T-helper 2 cell treated with Interferon-gamma antibody and Interleukin-4, amounts not matched to agents 5 μg/mL and 100 μg/mL, for 36 hours (primary cell): ENCODE data around the gene RAD51B.
"Not testable (repeated sequence)": the region's sequence is repeated elsewhere in the genome, so short reads cannot be mapped to it uniquely, and the experiment has no call there.

Experiments
- DNase-seq: peaks from one replicate; pipeline ENCODE4 v3.0.0; 2021; ENCODE audit warnings: low spot score
- H3K27ac Mint-ChIP-seq: one replicate; pipeline ENCODE4 v1.8.0; 2021; ENCODE audit warnings: mild to moderate bottlenecking, mixed read lengths
- H3K27me3 Mint-ChIP-seq: one replicate; pipeline ENCODE4 v1.8.0; 2021; ENCODE audit warnings: low read depth, mixed read lengths
- H3K36me3 Mint-ChIP-seq: one replicate; pipeline ENCODE4 v1.8.0; 2021; ENCODE audit warnings: low read depth, mixed read lengths
- H3K4me1 Mint-ChIP-seq: one replicate; pipeline ENCODE4 v1.8.0; 2021; ENCODE audit warnings: low read depth, mixed read lengths
- H3K4me3 Mint-ChIP-seq: one replicate; pipeline ENCODE4 v1.8.0; 2022; ENCODE audit warnings: mild to moderate bottlenecking, moderate library complexity, mixed read lengths
- H3K9me3 Mint-ChIP-seq: one replicate; pipeline ENCODE4 v1.8.0; 2021; ENCODE audit warnings: mixed read lengths

RAD51B gene

DNA sequence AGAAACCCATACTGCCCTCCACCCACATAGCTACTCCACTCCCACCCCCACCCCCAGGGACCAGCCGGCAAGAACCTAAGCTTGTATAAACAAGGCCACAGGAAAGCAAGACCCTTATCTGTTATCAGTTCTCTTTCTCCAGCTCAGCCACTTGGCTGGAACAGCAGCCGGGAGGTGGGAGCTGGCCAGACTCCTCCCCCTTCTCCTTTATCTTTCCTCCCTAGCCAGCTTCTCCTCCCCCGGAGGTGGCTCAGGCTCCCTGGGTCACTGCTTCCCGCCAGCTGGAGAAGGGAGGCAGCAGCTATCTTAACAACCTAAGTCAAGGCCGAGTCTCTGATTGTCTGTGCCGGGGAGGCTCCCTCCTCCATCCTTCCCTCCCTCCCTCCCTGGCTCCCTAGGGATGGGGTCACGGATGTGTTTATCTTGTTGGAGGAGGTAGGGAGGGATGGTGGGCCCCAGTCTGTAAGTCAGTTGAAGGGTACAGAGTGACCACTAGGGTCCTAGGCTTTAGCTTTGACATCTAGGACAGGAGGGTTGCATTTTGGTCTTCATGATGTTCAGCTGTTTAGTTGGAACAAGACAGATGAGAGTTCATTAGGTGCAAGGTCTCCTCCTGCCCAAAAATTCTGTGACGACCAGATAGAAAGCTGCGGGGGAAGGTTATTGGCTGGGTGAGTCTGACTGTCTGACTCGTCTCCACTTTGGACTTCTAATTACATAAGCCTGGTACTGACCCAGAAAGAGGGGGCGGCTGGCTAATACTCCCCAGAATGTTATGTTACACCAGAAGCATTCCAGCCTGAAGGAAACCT, 943.6 kb downstream of the RAD51B start:
- no peaks in the 10 kb centered on the region for H3K36me3 Mint-ChIP-seq
- H3K27me3 Mint-ChIP-seq, result no peaks in the 10 kb centered on the region
- no peak overlapping the region for H3K27ac Mint-ChIP-seq
- H3K4me1 Mint-ChIP-seq, result peaks cover 15% of the 10 kb centered on the region
- no peak overlapping the region for H3K4me3 Mint-ChIP-seq
- no peaks in the 10 kb centered on the region for H3K9me3 Mint-ChIP-seq
- no peak for DNase-seq

DNA sequence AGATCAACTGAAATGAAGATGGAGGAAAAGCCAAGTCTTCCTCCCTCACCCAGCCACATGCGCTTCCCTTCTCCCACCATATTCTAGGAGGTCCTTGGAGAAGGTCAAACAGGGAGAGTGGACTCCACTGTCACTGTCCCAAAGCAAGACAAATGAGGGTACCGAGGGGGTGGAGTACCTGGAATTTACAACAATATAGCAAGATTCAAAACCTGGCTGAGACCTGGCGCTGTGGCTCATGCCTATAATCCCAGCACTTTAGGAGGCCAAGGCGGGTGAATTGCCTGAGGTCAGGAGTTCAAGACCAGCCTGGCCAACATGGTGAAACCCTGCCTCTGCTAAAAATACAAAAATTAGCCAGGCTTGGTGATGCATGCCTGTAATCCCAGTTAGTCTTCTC, 944.3 kb downstream of the RAD51B start:
- not testable (repeated sequence) for DNase-seq, H3K4me3 Mint-ChIP-seq, H3K9me3 Mint-ChIP-seq, H3K27ac Mint-ChIP-seq, H3K36me3 Mint-ChIP-seq, H3K27me3 Mint-ChIP-seq
- H3K4me1 Mint-ChIP-seq, result peaks cover 15% of the 10 kb centered on the region

DNA sequence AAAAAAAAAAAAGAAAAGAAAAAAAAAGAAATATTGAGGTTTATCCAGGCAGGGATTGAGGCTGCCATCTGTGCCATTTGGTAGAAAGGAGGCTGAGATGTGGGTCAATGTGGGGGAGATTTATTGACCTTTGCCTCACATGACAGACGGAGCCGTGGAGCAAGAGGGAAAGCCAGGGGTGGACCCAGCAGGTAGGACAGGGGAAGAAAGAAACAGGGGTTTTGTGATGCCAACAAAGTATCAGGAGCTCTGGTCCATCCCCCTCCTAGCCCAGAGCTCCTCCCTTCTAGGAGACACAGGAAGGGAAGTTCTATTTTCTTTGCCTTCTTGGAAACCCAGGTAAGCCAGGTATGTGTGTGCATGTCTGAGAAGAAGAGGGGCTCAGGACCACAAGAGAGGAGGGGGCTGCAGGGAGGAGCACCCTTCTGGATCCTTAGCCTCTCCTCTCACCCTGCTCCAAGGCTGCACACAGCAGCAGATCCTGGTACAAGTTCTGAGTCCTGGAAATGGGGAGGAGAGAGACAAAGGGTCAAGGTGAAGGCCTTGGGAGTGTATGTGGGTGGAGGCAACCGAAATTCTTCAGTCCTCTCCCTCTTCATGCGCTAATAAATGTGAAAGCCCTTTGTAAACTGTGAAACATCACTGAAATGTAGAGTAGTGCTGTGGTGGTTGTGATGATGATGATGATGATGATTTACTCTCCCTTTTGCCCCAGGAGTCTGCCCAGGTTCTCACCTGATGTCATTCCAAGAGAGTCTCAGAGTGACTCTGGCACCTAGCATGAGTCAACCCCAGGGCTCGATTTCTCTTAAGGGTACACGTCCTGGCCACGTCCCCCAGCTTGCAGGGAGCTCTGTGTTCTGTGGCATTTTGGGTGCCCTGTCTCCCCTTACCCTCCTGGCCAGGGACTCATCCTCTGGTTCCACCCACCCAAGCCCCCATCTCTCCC, 947.0 kb downstream of the RAD51B start:
- Mint-ChIP-seq H3K27ac (no peak overlapping the region), H3K4me1 (peaks cover 27% of the 10 kb centered on the region), H3K9me3 (no peaks in the 10 kb centered on the region), H3K36me3 (no peaks in the 10 kb centered on the region), H3K4me3 (no peak overlapping the region), H3K27me3 (no peaks in the 10 kb centered on the region)
- DNase-seq, result no peak

DNA sequence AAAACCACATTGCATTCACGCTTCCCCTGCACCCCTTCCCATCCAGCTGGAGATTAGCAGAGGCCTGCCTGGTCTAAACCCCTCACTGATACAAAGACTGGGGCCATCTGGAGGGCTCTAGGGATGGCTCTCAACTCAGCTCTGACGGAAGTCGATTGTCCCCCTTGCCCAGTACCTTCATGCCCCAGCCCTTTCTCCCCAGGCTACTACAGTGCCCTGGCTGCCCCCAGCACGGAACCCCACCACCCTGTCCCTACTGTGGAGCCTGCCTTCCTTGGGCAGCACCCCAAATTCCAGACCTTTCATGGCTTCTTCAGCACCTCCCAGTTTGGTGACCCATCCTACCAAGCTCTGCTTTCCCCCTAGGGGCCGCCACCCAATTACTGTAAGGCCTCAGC, 947.7 kb downstream of the RAD51B start:
- Mint-ChIP-seq H3K4me1 (peaks cover 32% of the 10 kb centered on the region), H3K9me3 (no peaks in the 10 kb centered on the region), H3K4me3 (no peak overlapping the region), H3K36me3 (no peaks in the 10 kb centered on the region), H3K27ac (no peak overlapping the region), H3K27me3 (no peaks in the 10 kb centered on the region)
- DNase-seq, result no peak

DNA sequence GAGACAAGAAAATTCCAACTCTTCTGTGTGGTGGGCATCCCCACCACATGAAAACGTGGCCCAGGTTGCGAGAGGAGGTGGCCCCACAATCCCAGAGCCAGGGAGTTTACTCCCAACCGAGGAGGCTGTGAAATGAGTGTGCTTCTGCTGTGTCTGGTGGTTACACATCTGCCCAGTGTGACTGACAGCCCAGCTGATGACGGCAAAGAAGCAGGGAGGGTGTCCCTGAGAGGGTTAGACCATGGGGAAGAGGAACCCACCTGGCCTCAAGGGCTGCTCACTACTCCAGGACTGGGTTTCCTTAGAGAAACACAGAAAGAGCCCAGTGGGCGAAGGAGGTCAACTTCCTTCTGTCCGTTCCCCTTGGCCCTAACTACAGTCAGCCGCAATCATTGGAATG, 948.7 kb downstream of the RAD51B start:
- DNase-seq, result no peak
- Mint-ChIP-seq H3K27me3 (no peaks in the 10 kb centered on the region), H3K27ac (no peak overlapping the region), H3K4me1 (peaks cover 34% of the 10 kb centered on the region), H3K9me3 (no peaks in the 10 kb centered on the region), H3K4me3 (no peak overlapping the region), H3K36me3 (no peaks in the 10 kb centered on the region)

DNA sequence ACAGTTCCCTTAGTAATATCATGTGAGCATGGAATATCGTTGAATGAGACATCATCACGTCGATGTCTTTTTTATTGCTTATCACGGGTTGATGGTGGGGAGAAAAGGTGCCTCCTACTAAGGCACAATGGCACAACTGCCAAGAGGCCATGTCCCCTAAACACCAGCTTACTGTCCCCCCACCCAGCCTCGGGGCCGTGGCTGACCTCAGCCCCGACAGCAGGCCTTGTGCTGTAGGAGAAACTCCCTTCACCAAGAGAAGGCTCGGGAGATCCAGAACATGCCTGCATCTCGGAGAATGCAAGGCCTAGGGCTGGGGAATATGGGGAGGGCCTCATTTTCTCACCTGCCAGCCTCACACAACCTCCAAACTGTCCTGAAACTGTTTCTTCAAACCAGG, 950.5 kb downstream of the RAD51B start:
- peaks cover 31% of the 10 kb centered on the region for H3K4me1 Mint-ChIP-seq
- H3K4me3 Mint-ChIP-seq, result no peak overlapping the region
- H3K9me3 Mint-ChIP-seq, result peaks cover 4% of the 10 kb centered on the region
- no peaks in the 10 kb centered on the region for H3K36me3 Mint-ChIP-seq
- no peaks in the 10 kb centered on the region for H3K27me3 Mint-ChIP-seq
- peak overlapping the region; percentile 29 for H3K27ac Mint-ChIP-seq
- DNase-seq, result no peak

DNA sequence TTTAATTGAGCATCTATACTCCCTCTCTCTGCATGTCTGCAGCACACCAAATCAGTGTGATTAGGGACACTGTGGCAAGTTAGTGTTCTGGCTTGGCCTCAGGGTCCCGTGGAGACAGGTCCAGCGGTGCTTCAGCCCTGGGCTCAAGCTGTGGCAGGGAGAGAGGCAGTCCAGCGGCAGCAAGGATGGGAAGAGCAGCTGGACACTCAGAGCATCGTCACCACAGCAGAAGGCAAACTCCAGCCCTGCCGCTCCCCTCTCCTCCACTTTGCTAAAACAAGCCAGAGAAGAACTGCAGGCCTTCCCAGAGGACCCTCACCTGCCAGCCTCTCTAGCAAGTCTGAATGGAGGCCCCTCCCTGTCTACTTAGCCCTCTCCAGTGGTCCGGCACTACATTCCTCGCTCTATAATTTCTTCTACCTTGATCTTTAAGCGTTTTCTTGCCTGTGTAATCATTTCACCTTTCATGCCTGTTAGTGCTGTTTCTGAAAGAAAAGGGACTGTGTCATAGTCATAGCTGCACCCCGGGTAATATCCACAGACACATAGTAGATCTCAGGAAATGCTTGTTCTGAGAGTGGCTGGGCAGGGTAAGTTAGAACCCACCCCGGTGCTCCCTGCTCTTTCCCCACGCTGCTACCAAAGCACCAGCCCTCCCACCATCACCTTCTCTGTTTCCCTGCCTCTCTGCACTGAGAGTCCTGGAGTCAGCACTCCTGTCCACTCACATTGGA, 951.1 kb downstream of the RAD51B start:
- H3K27ac Mint-ChIP-seq, result peak overlapping the region; percentile 71
- peaks cover 8% of the 10 kb centered on the region for H3K9me3 Mint-ChIP-seq
- H3K4me1 Mint-ChIP-seq, result peaks cover 28% of the 10 kb centered on the region
- no peak overlapping the region for H3K4me3 Mint-ChIP-seq
- DNase-seq, result no peak
- H3K36me3 Mint-ChIP-seq, result peaks cover 5% of the 10 kb centered on the region
- H3K27me3 Mint-ChIP-seq, result no peaks in the 10 kb centered on the region

DNA sequence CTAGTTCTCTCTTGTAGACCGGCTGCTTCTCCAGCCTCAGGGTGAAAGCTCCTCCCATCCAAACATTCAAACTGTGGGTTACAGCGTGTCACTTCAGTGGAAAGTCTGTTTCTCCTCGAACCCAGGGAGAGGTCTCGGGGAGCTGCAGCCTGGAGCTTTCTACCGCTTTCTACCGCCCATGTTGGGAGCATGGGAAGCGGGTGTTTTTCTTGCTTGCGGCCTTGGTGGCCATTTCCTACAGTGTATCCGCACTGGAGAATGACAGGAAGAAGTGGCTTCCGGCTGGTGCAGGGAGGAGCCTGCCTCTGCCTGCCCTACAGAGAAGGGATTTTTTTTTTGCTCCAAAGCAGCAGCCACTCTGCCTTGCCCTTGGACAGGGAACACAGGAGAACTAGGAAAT, 952.1 kb downstream of the RAD51B start:
- H3K9me3 Mint-ChIP-seq, result peaks cover 10% of the 10 kb centered on the region
- peaks cover 28% of the 10 kb centered on the region for H3K4me1 Mint-ChIP-seq
- H3K36me3 Mint-ChIP-seq, result peaks cover 5% of the 10 kb centered on the region
- no peak for DNase-seq
- H3K27me3 Mint-ChIP-seq, result no peaks in the 10 kb centered on the region
- H3K4me3 Mint-ChIP-seq, result peak overlapping the region; percentile 65
- peak overlapping the region; percentile 71 for H3K27ac Mint-ChIP-seq

DNA sequence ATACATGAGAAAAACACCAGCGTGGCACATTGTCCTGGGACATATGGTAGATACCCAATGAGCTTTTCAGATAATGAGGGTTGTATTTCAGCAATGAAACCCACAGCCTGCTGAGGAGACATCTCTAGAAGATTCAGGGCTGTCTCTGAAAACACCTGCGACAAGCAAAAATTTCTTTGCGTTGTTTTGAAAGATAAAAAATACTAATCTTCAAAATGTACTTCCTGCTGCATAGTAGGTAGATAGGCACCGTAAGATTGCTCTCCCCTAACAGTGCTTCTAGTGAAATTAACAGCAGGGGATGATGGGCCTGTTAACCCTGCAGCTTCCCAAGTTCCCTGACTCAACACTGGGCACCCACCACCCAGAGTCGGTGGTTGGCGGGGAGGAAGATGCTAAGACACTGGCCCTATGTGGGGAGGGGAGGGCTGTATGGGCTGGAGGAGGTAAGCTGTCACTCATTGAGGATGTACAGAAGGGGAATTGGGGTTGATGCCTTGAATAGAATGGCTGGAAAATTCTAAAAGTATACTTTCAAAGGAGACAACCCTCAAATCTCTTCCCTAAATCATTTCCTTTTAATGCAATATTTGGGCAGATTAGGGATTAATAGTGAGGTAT, 953.3 kb downstream of the RAD51B start:
- Mint-ChIP-seq H3K36me3 (peaks cover 5% of the 10 kb centered on the region), H3K4me3 (no peak overlapping the region), H3K27me3 (no peaks in the 10 kb centered on the region), H3K27ac (peak overlapping the region; percentile 17), H3K4me1 (peaks cover 31% of the 10 kb centered on the region), H3K9me3 (peaks cover 10% of the 10 kb centered on the region)
- DNase-seq, result no peak

DNA sequence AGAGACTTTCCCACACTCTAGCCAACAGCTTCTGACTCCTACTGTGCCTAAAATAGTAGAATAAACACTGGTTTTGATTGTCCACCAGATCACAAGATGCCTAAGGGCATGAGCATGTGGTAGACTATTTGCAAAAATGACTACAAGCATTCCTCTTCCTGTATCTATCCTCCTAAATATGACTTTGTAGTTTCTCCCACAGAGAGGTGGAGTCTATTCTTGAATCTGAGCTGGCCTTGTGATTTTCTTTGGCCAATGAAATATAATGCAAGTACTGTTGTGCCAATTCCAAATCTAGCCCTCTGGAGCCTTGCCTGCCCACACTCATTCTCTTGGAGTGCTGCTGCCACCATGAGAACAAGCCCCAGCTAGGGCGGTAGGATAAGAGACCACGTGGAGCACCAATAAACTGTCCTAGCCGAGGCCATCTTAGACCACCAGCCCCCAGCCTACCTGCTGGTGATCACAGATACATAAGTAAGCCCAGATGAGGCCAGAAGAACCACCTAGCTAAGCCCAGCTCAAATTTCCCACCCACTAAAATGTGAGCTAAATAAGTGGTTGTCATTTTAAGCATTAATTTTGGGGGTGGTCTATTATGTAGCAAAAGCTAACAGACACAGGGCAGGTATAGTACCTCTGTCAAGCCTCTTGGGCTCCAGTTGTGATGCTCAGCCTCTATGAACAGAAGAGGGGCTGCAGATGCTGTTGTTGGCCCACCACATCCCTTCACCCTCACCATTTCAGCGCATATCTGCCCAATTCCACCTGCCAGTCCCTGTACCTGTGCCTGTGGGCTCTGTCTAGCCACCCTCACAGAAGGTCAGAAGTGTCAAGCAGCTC, 955.4 kb downstream of the RAD51B start:
- no peak for DNase-seq
- peaks cover 51% of the 10 kb centered on the region for H3K4me1 Mint-ChIP-seq
- peaks cover 5% of the 10 kb centered on the region for H3K36me3 Mint-ChIP-seq
- no peaks in the 10 kb centered on the region for H3K27me3 Mint-ChIP-seq
- H3K4me3 Mint-ChIP-seq, result no peak overlapping the region
- peak overlapping the region; percentile 67 for H3K27ac Mint-ChIP-seq
- peaks cover 10% of the 10 kb centered on the region for H3K9me3 Mint-ChIP-seq

DNA sequence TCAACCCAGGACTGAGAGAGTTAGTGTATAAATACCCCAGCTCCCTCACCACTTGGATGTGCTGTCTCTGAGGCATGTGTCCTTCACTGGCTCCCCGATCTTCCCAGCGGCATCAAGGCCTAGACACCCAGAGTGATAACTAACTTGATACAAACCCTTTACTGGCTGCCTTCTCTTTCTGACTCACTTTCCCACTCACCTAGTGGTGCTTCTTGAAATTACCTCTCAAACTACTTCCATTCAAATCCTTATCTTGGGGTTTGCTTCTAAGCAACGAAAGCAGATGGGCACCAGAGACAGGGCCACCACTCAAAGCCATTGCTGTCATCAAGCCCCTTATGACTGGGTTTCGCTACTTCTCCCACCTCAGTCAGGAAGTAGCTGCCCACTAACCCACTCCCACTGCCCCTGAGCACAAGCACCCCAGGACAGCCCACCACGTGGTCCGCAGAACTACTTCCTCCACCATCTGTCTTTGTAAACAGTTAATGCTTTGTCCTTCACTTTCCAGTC, 956.1 kb downstream of the RAD51B start:
- no peak overlapping the region for H3K4me3 Mint-ChIP-seq
- H3K27me3 Mint-ChIP-seq, result no peaks in the 10 kb centered on the region
- H3K4me1 Mint-ChIP-seq, result peaks cover 53% of the 10 kb centered on the region
- H3K27ac Mint-ChIP-seq, result peak overlapping the region; percentile 67
- H3K9me3 Mint-ChIP-seq, result peaks cover 10% of the 10 kb centered on the region
- peaks cover 5% of the 10 kb centered on the region for H3K36me3 Mint-ChIP-seq
- DNase-seq, result no peak

DNA sequence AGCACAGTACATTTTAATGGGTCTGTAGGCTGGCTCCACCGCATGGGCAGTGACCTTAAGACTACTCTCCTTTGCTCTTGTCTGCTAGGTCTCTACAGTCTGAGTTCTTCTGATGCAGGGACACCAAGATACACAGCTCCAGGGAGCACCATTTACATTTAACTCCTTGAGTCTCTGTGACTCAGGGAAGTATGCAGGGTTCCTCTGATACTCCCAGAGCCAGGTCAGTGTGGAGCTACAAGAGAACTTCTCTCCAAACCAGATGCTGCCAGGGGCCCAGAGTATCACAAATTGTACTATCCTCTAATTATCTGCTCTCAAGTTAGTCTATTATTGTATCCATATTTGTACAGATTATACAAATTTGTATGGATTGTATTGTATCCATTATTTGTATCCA, 958.1 kb downstream of the RAD51B start:
- H3K9me3 Mint-ChIP-seq, result peaks cover 10% of the 10 kb centered on the region
- no peaks in the 10 kb centered on the region for H3K27me3 Mint-ChIP-seq
- H3K27ac Mint-ChIP-seq, result no peak overlapping the region
- peaks cover 58% of the 10 kb centered on the region for H3K4me1 Mint-ChIP-seq
- DNase-seq, result no peak
- peaks cover 5% of the 10 kb centered on the region for H3K36me3 Mint-ChIP-seq
- no peak overlapping the region for H3K4me3 Mint-ChIP-seq
